IPS-NIHi11 (cell line): ENCODE data around the gene COMT.

Source experiments
- DNase-seq: peaks from one replicate; pipeline ENCODE4 v3.0.0; 2012; ENCODE audit warnings: mixed read lengths, low spot score

Gene COMT

GRCh38 chr22:20011993-20012740 is 70.6 kb downstream of the COMT start:
- no peak for DNase-seq

GRCh38 chr22:20012741-20013331 is 71.3 kb downstream of the COMT start:
- DNase-seq, result no peak

- DNase-seq, result peak; percentile 87
Measured at GRCh38 chr22:20013382-20013871, 71.9 kb downstream of the COMT start.

- DNase-seq, result no peak
Measured at GRCh38 chr22:20014526-20015186, 73.1 kb downstream of the COMT start.

- DNase-seq, result no peak
Measured at GRCh38 chr22:20015187-20015625, 73.6 kb downstream of the COMT start.

GRCh38 chr22:20015971-20016733 is 74.6 kb downstream of the COMT start:
- DNase-seq, result peak; percentile 70

- peak; percentile 99 for DNase-seq
Measured at GRCh38 chr22:20016734-20017621, 75.4 kb downstream of the COMT start, which contains the start of gene ARVCF. Gene ARVCF, minus strand, starts transcription at chr22:20016823. Its CDS starts 26,029 bp downstream, at chr22:19990794.

- no peak for DNase-seq
Measured at GRCh38 chr22:20017622-20017958, 76.0 kb downstream of the COMT start.

GRCh38 chr22:20018001-20018400 is 76.4 kb downstream of the COMT start:
- no peak for DNase-seq
